Panc1 (cell line): ENCODE data around the gene EDN2. TPM values are rescaled to one million over a fixed set of nuclear protein-coding genes. Genes with fewer than 3 reads are reported as not detected.

Experiments
- ATAC-seq: fragments of 200-7000 bp; cut with Tn5 transposase; 2 replicates; pipeline ENCODE4 v1.9.1; 2020; ENCODE audit warnings: mild to moderate bottlenecking, moderate library complexity
- BruUV-seq: library from RNA; stranded (reverse); fragments of 400-500 nt; replicated peaks from 2 replicates; lab custom pipeline; 2021; lab: Mats Ljungman, UMichigan
- CTCF ChIA-PET: fragments of 300-600 bp; sonication (Branson Sonifier 250); formaldehyde crosslinking; loops from one replicate; lab custom pipeline; 2022; ENCODE audit warnings: antibody characterized with exemption; lab: Charles Lee
- POLR2A ChIA-PET: fragments of 300-600 bp; sonication (Branson Sonifier 250); formaldehyde crosslinking; loops from one replicate; lab custom pipeline; 2022; ENCODE audit warnings: antibody characterized with exemption; lab: Charles Lee
- DNase-seq: peaks from one replicate; pipeline ENCODE4 v3.0.0-alpha.2; 2010; ENCODE audit warnings: low read depth, low spot score
- H3K27ac ChIP-seq: 2 replicates; pipeline ENCODE4 v1.5.1; 2011; ENCODE audit warnings: mild to moderate bottlenecking, low read length, inconsistent platforms
- H3K27me3 ChIP-seq: fragments of 200-500 bp; sonication (Bioruptor generic); 2 replicates; pipeline ENCODE4 v1.6.0; 2014; ENCODE audit warnings: low read length, inconsistent platforms; ENCODE audit not compliant: control insufficient read depth, insufficient read depth
- H3K36me3 ChIP-seq: fragments of 200-500 bp; sonication (Bioruptor generic); 2 replicates; pipeline ENCODE4 v1.5.1; 2014; ENCODE audit warnings: inconsistent platforms, mild to moderate bottlenecking, low read length, moderate library complexity; ENCODE audit not compliant: control insufficient read depth, insufficient read depth
- H3K4me1 ChIP-seq: 2 replicates; pipeline ENCODE4 v1.5.1; 2011; ENCODE audit warnings: inconsistent platforms, mild to moderate bottlenecking, low read length, moderate library complexity; ENCODE audit not compliant: control insufficient read depth, insufficient read depth
- H3K4me3 ChIP-seq, 2 experiments: 2 replicates each; pipeline ENCODE4 v1.5.1; 2011 to 2012; ENCODE audit warnings: low read depth in 2 of 2, low read length in 2 of 2, mild to moderate bottlenecking in 2 of 2, inconsistent platforms in 1 of 2, moderate library complexity in 1 of 2
- H3K9me3 ChIP-seq: fragments of 200-500 bp; sonication (Bioruptor generic); 2 replicates; pipeline ENCODE4 v1.5.1; 2014; ENCODE audit warnings: low read depth, mild to moderate bottlenecking, inconsistent platforms, low read length, moderate library complexity; ENCODE audit not compliant: control insufficient read depth, insufficient read depth
- CTCF ChIP-seq: fragments of 450-650 bp; IDR thresholded peaks from 2 replicates; pipeline ENCODE4 v1.5.1; 2017; ENCODE audit warnings: mild to moderate bottlenecking
- POLR2AphosphoS5 ChIP-seq: IDR thresholded peaks from 2 replicates; pipeline ENCODE4 v1.6.1; 2012; ENCODE audit warnings: mild to moderate bottlenecking, low read depth, low read length, moderate library complexity
- REST ChIP-seq, 2 experiments: IDR thresholded peaks; 2 replicates each; pipeline ENCODE4 v1.6.1; 2011 to 2012; ENCODE audit warnings: low read depth in 2 of 2, control low read depth in 1 of 2, low read length in 1 of 2, mild to moderate bottlenecking in 1 of 2, moderate library complexity in 1 of 2; ENCODE audit not compliant: insufficient read depth in 1 of 2
- SIN3A ChIP-seq: IDR thresholded peaks from 2 replicates; pipeline ENCODE4 v1.6.1; 2012; ENCODE audit warnings: low read depth, mild to moderate bottlenecking, low read length, moderate library complexity, borderline replicate concordance; ENCODE audit not compliant: insufficient read depth
- TCF7L2 ChIP-seq: IDR thresholded peaks from 2 replicates; pipeline ENCODE4 v1.6.1; 2011; ENCODE audit warnings: mild to moderate bottlenecking, low read depth, low read length, inconsistent platforms
- in situ Hi-C: cut with HindIII; loops from 2 replicates; pipeline ENCODE4 v1.10.0; 2016; ENCODE audit warnings: low sequenced_read_pairs, low pct_unique_long_range_greater_than_20kb
- intact Hi-C: fragments of 100-400 bp; cut with micrococcal nuclease; formaldehyde crosslinking; loops from one replicate; pipeline ENCODE4 v1.10.0; 2022; ENCODE audit not compliant: unreplicated experiment
- total RNA-seq: library from RNA; stranded (reverse); gene quantifications from one replicate; pipeline ENCODE4 v1.2.1, GENCODE V29; 2021; ENCODE audit not compliant: unreplicated experiment

Gene EDN2
- total RNA-seq, 1 experiment from 2014 or later: not detected

GRCh38 chr1:41434748-41435449 lies 49.6 kb downstream of the EDN2 start:
- no peak overlapping the region for H3K4me3 ChIP-seq
- no peak for ATAC-seq
- peaks cover 18% of the 10 kb centered on the region for H3K4me1 ChIP-seq
- ChIA-PET CTCF (interaction anchor here (1.0 kb wide), 1 partner anchor 16 kb away, joined by 5 read pairs; no protein-coding TSS in a partner anchor), POLR2A (no interaction called here)
- H3K27me3 ChIP-seq: no peaks in the 10 kb centered on the region
- intact Hi-C loops (loop anchor here (5.0 kb wide), 2 partner anchors 113 to 153 kb away; no protein-coding TSS in a partner anchor), in situ Hi-C loops (no loop called here)
- no peak overlapping the region for H3K27ac ChIP-seq
- H3K36me3 ChIP-seq: no peaks in the 10 kb centered on the region
- BruUV-seq: no TSS peak
- DNase-seq: no peak
- H3K9me3 ChIP-seq: no peaks in the 10 kb centered on the region
- no peak for TF ChIP-seq REST (IDR thresholded peaks at IDR 0.05; ENCODE audit: insufficient read depth in 1 of 2, low read depth in 2 of 2, low read length in 1 of 2)
- TF ChIP-seq POLR2AphosphoS5: no peak
- no peak for TF ChIP-seq CTCF
- no peak for TF ChIP-seq TCF7L2
- TF ChIP-seq SIN3A: no peak

- Histone ChIP-seq H3K9me3 (no peaks in the 10 kb centered on the region), H3K36me3 (no peaks in the 10 kb centered on the region), H3K27ac (no peak overlapping the region; the same call in 1 of the 2 replicates), H3K4me3 (no peak overlapping the region), H3K4me1 (peaks cover 18% of the 10 kb centered on the region), H3K27me3 (no peaks in the 10 kb centered on the region)
- ChIA-PET POLR2A (interaction anchor here (0.6 kb wide), 1 partner anchor 385 kb away, joined by 5 read pairs; no protein-coding TSS in a partner anchor), CTCF (interaction anchor here (1.0 kb wide), 2 partner anchors 15 to 103 kb away, joined by 3 to 5 read pairs; no protein-coding TSS in a partner anchor)
- intact Hi-C loops (loop anchor here (5.0 kb wide), 2 partner anchors 112 to 152 kb away; no protein-coding TSS in a partner anchor), in situ Hi-C loops (no loop called here)
- BruUV-seq: no TSS peak
- no peak for DNase-seq
- TF ChIP-seq CTCF: no peak
- no peak for TF ChIP-seq SIN3A
- no peak for TF ChIP-seq POLR2AphosphoS5
- no peak for TF ChIP-seq REST (IDR thresholded peaks at IDR 0.05; ENCODE audit: insufficient read depth in 1 of 2, low read depth in 2 of 2, low read length in 1 of 2)
- no peak for TF ChIP-seq TCF7L2
- ATAC-seq: no peak
Measured at GRCh38 chr1:41434306-41434705, 50.2 kb downstream of the EDN2 start.
